ENCODE results near the gene ACTRT3. TPM values are rescaled to one million over a fixed set of nuclear protein-coding genes. Genes with fewer than 3 reads are reported as not detected.

ACTRT3 gene
- 2.8 TPM for polyA plus RNA-seq (2013, experiment 1 of 2; ENCODE audit: insufficient read length)
- polyA plus RNA-seq (2013, experiment 2 of 2; ENCODE audit: insufficient read length): 2.6 TPM

GRCh38 chr3:169769287-169770181 is at the start of gene ACTRT3:
Gene ACTRT3 (minus strand): TSS chr3:169769561. CDS start chr3:169769520, 41 bp downstream.
- peak; percentile 63 for DNase-seq

DNA sequence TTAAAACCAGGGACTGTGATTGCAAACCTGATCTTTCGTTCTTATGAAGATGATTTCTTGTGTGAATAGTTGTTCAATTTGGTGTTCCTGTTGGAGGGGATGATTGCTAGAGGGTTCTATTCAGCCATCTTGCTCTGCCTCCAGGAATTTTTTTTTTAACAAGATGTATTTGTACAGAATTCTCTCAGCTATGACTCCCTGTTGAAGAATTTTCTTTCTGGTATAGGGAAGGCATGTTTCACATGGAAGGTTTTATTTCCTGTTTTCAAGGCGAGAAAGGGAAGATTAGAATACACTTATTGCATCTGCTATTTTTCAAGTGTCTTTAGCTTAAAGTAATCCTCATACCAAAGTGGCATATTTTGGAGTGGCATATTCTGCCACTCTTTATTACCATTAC is 49.0 kb upstream of the ACTRT3 start:
- peak; percentile 72 for DNase-seq

- DNase-seq: no peak
Measured at GRCh38 chr3:169815590-169816150, 46.3 kb upstream of the ACTRT3 start.

DNA sequence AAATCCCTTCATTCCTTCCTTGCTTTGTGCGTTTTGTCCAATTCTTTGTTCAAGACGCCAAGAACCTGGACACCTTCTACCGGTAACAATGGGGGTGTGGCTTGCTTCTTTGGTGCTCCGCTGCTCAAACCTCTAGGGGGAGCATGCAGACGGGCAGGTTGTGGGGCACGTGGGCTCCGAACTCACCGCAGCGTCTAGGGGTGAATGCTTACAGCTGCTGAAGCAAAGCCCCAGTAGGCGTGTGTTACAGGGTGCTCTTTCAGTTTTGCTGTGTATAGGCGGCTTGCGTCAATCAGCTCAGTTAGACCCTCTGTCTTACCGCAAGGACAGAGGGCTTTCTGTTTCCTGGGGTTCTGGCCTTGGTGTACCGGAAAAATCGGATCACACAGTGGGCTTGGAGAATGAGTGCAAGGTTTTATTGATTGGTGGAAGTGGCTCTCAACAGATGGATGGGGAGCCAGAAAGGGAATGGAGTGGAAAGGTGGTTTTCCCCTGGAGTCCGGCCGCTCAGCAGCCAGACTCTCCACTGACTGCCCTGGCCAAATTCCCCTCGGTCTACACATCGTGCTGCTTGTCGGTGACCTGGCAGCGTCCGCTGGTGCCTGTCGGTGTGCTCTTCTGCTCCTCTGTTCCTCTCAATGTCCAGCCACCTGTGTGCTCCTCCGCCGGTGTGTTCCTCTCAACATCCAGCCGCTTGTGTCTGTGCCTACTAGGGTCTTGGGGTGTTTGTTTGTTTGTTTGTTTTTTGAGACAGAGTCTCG is 44.6 kb upstream of the ACTRT3 start:
- peak; percentile 18 for DNase-seq

DNA sequence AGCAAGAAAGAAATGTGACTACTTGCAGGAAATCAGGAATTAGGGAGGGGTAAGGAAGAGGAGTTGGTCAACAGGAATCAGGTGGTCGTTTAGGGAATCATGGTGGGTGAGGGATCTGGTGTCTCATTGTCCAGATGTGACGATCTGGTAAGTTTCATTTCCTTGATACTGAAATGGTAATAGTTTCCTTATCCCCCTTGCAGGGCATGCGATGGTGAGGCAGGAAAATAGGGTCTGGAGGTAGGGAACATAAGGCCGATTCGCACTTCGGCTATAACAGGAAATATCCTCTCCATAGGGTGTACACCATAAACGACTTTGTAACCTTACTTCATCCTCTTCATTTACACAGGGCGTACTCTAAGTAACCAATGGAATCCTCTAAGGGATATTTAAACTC is 43.9 kb upstream of the ACTRT3 start:
- DNase-seq: no peak

DNA sequence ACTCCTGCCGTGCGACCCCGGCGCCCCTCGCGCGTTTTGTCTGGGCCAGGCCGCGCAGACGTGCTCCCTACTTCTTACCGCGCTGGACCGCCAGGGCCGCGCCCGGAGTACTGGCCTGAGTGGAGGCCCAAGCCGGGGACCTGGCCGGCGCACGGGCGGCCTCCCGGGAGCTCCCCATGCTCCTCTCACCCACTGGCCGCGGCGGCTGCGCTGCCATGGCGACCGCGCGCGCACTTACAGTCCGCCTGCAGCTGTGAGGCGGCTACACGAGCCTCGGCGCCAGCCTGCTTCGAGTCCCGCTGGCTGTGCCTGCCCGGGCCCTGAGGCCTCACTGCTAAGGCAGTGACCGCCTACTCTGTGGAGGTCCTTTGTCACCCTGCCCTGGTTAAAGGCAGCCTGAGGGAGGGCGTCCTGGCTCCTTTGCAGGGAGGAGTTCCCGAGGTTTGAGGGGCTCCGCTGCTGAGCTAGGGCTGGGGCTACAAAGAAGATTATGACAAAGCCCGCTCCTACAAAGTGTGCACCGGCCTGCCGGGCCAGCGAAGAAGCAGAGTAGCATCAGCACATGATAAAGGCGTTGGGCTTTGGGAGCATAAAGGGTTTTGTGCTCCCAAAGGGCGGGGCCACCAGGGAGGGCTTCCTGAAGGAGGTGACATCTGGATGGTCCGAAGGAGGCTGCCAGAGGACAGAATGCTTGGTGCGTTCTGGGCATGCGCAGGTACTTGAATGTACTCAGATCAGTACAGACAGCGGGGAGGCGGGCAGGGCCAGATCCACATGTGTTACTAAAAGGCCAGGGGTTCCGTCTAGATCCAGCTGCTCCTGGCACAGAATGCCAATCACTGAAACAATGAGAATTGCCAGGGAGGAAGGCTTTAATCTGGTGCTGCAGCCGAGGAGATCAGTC is 43.2 kb upstream of the ACTRT3 start, which contains the start of the genes LRRC34 and LRRIQ4:
TSS of gene LRRC34 (minus strand) at position 573 of the 904 bp plus-strand sequence. CDS start at position 217, 356 bp downstream.
TSS of gene LRRIQ4 (plus strand) at position 539 of the 904 bp plus-strand sequence. CDS start 9,052 bp downstream, outside the sequence.
- peak; percentile 77 for DNase-seq

GRCh38 chr3:169811631-169812331 is 42.4 kb upstream of the ACTRT3 start:
- DNase-seq: peak; percentile 74

- no peak for DNase-seq
Measured at GRCh38 chr3:169809230-169809795, 40.0 kb upstream of the ACTRT3 start.

DNA sequence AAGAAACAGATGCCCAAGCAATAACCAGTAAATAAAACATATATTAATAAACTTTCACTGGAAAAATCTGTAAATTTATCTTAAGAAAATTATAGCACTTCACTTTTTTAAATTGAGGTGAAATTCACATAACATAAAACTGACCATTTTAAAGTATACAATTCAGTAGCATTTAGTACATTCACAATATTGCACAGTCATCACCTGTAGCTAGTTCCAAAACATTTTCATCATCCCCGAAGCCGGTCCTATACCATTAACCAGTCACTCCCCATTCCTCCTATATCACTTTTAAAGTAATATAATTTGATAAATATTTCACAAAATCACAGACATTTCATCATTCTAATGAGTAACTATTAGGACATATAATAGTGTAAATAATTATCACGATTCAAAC is 35.3 kb upstream of the ACTRT3 start:
- no peak for DNase-seq

- DNase-seq: no peak
Measured at GRCh38 chr3:169792359-169792758, 23.0 kb upstream of the ACTRT3 start.

- no peak for DNase-seq
Measured at GRCh38 chr3:169790687-169791429, 21.5 kb upstream of the ACTRT3 start.

DNA sequence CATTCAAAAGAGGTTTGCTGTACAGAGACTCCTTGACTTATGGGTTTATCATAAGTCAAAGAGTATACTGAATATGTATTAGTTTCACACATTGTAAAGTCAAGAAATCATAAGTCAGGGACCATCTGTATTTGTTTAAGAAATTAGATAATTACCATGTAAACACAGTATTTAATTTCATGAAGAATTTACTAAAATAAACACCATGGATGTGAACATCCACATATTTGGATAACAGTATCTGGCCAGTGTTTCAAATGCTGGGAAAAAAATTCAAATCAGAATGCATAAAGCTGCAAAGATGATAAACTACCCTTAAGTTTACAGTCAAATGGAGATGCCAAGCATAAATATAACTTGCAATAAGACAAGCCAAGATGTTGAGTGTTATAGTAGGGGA is 20.9 kb upstream of the ACTRT3 start:
- no peak for DNase-seq

- DNase-seq: no peak
Measured at GRCh38 chr3:169787791-169788190, 18.4 kb upstream of the ACTRT3 start.

DNA sequence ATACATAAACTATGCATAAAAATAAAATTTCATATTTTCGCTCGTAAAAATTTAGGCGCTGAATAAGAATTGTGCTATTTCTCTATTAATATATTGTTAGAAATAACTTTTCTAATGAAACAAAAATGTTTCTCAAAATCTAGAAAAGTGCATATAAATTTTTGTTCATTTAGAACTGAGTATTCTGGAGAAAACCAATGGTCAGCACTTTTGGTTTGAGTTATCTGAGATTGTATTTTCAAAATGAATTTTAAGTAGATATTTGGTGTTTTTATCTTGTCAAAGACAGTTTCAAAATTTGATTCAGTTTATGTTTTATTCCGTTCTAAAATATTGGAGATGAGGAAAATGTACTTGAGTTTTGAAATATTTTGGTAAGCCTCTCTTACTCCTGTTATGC is 17.8 kb upstream of the ACTRT3 start:
- DNase-seq: no peak

- DNase-seq: no peak
Measured at GRCh38 chr3:169781209-169781855, 12.0 kb upstream of the ACTRT3 start.

- DNase-seq: no peak
Measured at GRCh38 chr3:169780742-169781141, 11.4 kb upstream of the ACTRT3 start.

DNA sequence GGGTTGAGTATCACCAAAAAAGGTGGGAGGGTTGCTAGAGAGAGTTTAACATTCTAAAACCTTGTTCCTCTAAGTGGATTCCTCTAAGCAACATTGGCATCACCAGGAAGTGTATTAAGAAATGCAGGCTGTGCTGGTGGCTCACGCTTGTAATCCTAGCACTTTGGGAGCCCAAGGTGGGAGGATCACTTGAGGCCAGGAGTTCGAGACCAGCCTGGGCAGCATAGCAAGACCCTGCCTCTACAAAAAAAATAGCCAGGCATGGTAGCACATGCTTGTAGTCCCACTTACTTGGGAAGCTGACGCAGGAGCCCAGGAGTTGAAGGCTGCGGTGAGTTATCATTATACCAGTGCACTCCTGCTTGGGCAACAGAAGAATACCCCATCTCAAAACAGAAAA is 8.5 kb upstream of the ACTRT3 start:
- no peak for DNase-seq

- no peak for DNase-seq
Measured at GRCh38 chr3:169774186-169774585, 4.8 kb upstream of the ACTRT3 start.
